GM19025 (cell line): ENCODE measurements around the gene PACSIN2.
"Not testable (repeated sequence)": the region's sequence is repeated elsewhere in the genome, so short reads cannot be mapped to it uniquely, and the experiment has no call there.

Experiments used
- ATAC-seq: cut with Tn5 transposase; IDR thresholded peaks from one replicate; pipeline ENCODE4 v1.9.1; 2021; ENCODE audit warnings: mild to moderate bottlenecking, low read depth, moderate library complexity; ENCODE audit not compliant: unreplicated experiment

PACSIN2 gene

DNA sequence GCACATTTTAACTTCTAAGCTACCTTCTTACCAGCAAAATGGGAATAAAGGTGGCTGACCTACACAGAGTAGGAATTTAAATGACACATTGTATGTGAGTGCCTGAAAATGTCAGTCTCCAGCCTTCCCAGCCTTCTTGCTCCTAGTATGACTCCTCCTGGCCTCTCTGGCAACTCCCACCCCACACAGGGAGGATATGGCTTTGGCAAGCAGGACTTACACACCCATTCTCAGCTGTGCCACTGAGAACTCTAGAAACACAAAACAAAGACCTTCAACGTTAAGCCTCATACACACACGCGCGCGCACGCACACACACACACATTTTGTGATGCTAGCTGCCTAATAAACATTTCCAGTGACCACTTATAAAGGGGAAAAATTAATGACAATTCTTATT, 65.8 kb downstream of the PACSIN2 start:
- ATAC-seq: no peak

DNA sequence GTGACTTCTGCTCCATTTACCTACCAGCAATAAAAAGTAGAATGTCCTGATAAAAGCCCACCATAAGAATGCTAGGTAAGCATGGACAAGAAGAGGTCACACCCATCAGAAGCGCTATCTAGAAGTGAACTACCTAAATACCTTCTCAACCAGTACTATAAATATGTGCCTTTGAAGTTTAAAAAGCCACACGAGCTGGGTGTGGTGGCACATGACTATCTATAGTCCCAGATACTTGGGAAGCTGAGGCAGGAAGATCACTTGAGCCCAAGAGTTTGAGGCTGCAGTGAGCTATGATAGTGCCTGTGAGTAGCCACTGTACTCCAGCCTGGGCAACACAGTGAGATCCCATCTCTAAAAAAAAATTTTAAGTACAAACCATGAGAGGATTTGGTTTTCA, 66.7 kb downstream of the PACSIN2 start:
- no peak for ATAC-seq

DNA sequence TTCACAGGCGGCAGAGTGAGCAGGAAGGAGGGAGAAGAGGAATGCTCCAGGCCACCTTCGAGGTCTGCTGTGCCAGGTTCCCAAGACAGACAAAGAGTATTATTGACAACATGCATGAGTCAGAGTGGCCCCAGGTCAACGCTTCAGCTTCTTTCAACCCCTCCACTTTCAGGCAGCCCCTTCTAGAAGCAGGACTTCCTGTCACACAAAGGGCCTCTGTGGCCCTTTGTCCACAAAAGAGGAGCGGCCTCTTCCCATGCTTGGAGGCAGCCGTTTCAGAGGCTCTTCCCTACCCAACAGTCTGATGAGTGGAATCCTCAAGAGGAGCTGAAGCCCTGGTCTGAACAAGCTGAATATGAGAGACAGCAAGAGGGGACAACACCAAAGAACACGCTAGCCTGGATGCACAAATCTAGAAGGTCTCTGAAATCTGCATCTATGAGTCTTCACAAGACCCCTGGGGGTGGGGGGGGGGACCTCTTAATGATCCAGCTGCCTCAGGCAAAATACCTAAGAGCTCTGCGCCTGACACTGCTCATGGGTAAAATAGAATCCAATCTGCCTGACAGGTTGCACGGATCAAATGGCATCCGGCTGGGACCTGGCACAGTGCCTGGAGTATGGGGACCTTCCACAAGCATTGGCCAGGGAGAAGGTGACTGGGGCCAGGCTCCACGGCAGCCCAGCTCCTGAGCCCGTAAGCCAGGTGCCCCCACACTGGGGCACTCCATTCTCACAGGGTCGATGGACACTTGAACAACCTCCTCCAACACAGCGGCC, 67.5 kb downstream of the PACSIN2 start:
- ATAC-seq: no peak

DNA sequence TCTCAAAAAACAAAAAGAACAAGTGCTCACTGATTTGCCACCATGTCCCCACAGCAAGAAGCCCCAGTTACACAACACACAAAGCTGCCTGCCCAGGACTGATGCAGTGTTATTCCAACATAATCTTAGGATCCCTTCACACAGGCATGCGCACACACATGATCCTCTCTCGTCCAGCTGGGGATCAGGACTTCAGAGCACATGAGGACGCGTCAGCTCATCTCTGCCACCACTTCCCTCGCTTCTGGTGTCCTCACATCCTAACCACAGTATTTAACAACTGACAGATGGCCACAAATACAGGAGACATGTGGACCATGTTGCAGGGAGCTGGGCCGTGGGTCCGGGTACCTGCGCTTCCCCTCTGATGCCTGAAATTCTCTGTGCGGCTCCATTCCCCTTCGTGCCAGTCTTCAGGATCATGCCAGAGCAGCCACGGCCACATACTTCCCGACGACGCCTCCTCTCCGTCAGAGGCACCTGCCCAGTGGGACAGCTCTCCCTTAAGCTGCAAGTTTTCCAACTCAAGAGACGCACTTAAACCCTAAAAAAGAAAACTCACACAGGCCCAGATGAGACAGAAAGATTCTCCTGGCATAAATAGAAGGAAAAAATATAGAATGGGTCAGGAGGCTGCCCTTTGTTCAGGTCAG, 68.3 kb downstream of the PACSIN2 start:
- no peak for ATAC-seq

DNA sequence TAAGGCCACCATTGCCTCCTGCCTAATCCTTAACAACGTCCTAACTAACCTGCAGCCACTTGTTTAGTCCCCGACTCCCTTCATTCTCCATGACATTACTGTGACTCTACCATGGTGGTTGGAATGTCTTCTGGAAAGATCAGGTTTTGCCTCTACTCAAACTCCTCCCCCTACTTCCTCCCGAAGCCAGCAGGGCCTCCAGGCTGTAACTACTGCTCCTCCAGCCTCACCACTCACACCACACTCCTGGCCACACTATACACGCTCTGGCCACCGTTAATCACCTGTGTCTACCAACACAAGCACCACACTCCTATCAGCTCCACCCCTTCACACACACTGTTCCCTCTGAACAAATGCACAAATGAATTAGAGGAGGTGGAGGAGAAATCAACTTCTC, 69.2 kb downstream of the PACSIN2 start:
- no peak for ATAC-seq

DNA sequence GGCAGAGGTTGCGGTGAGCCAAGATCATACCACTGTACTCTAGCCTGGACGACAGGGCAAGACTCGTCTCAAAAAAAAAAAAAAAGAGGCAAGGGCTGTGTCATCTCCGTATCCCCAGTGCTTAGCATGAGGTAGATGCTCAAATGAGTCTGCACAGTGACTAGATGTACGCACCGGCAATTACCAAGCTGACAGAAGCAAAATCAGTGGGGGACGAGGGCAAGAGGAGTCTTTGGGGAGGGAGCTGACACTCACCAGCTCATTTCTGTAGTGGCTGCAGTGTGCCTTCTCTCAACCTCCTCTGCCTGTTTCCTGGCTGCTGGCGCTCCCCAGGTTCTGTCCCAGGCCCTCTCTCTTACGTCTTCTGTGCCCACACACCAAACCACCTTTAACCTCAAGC, 69.9 kb downstream of the PACSIN2 start:
- no peak for ATAC-seq

DNA sequence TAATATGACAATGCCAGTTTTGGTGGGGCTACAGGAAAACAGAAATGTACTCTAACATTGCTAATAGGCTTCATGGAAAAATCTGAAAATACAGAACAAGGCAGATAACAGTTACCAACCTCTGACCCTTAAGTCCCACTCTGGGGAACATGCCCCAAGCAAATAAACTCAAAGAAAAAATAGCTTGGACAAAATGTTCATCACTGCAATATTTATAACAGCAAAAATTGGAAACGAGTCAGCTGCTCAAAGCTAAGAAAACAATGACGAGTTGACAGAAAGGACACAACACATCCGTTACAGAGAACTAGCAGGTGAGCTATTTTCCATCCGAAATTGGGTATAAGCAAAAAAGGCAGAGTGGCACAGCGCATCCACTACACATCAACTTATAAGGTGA, 70.5 kb downstream of the PACSIN2 start:
- no peak for ATAC-seq

DNA sequence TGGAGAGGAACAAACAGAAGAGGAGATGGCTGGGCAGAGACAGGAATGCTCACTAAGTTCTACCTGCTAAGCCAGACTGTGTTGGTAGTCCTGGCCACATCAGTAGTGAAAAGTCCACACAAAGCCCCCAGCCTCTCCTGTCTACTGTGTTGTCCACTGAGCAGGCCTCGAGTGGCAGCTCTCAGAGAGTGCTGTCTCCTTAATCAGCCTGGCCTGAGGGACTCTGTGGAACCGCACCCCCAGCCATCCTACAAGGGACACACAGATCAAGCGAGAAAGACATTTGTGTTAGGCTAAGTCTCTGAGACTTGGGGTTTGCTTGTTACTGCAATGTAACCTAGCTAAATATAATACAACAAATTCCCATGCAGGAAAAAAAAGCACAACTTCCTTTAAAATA, 71.0 kb downstream of the PACSIN2 start:
- no peak for ATAC-seq

DNA sequence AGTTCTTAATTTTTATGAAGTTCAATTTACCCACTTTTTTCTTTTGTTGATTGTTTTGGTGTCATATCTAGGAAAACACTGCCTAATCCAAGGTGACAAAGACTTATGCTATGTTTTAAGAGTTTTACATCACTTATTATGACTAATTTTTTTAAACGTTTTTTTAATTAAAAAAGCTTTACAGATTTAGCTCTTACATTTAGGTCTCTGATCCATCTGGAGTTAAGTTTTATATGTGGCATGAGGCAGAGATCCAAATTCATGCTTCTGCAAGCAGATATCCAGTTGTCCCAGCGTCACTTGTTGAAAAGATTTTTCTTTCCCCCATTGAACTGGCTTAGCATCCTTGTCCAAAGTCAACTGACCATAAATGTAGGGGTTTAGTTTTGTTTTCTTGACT, 72.6 kb downstream of the PACSIN2 start:
- no peak for ATAC-seq

DNA sequence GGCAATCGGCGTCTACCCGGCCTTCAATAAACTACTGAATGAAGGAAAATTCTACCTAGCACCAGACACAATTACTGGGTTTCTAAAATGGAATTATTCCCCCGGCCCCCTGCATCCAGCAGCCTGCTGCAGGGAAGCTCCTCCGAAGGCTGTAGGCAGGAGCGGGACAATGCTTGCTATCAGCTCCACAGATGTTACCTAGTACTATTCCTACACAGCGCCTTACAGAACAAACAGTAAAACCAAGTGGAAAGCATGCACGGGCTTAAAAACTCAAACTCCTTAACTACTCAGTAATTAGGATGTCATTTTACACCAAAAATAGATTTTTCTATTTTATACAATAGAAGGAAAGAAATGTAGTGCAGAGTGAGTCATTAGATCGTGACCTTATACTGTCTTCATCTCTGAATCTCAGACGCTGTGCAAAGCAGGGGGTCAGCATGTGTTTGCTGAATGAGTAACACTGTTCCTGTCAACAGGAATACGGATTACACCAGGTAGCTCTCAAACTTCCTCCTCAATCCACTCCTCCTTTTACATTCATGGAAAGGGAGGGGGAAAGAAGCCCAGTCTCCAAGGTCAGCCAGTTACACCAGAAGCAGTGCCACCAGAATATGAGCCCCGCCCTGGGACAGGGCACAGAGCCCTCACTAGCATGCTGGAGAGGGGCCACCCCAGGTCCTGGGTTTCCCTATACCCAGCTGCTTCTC, 74.9 kb downstream of the PACSIN2 start:
- ATAC-seq: no peak

DNA sequence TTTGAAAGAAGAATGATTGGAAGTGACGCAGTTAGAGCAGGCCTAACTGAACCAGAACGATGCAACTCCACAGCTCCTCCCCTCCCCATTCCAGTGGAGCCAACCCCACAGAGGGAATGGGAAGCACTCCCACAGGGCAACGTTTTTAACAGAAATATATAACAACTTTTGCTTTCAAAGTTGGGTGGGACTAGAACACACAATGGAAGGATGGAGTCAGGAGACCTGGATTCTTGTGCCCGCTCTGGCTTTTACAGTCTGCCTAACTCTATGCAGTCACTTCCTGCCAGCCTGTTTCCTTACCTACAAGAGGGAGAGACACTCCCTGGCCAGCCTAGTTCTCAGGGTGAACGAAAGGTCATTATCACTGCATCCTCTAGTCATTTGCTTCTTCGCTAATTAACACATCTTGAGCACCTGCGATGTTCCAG, 75.5 kb downstream of the PACSIN2 start:
- ATAC-seq: no peak

DNA sequence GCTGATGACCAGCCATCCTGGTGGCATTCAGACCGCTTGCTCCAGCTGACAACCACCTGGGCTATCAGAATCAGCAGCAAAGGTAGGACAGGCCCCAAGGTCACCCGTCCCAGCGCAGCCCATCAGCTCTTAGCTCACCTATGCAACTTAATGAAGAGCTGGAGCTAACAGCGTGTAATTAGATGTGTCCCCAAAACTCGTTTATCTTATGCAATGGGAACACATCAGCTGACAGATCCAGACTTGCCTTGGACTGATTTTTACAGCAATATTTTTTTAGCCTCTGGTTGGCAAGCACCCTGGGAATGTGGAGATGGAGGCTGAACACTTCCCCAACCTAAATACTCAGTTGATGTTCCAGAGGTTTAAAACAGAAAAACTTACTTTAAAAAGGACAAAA, 76.0 kb downstream of the PACSIN2 start:
- ATAC-seq: no peak

DNA sequence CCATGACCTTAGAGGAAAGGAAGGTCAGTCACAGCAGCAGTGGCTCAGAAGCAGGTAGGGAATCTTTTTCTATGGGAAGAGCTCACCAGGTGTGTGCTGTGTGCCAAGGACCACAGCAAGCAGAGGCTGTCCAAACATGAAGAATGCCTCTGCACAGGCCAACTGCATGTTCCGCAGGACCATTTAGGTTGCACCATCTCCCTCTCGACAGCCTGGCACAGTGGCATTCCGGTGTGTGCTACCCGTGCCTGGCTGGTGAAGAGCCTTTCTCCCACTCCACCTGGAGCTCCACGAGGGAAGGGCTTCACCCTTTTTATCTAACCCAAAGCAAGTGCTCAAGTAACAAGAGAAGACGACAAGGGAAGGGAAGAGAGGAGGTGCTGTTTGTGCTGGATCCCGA, 76.5 kb downstream of the PACSIN2 start:
- ATAC-seq: no peak

DNA sequence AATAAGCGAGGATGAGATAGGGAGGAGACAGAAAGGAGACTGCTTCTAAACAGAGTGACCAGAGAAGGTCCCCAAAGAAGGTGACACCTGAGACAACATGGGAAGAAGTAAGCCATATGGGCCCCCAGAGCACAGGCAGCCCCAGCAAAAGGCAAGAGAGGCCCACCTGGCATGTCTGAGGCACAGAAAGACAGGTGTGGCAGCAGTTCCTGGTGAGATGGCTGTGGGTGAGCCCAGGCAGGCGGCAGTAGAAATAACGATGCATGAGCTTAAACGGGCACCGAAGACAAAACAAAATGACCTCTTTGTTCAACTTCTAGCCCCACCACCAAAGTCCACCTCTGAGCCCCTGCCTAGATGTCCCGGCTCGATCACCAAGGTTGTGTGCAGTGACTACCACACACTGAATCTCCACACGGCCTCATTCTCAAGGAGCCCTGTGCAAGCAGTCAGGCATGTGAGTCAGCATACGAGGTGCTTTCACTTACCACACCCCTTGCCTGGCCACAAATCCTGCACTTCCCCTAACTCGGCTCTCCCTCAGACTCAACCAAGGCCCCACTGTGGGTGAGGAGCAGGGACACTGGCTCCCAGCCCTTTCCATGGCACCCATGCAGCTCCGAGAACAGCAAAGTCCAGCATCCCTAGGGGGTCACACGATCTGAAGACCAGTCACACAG, 77.6 kb downstream of the PACSIN2 start:
- no peak for ATAC-seq

DNA sequence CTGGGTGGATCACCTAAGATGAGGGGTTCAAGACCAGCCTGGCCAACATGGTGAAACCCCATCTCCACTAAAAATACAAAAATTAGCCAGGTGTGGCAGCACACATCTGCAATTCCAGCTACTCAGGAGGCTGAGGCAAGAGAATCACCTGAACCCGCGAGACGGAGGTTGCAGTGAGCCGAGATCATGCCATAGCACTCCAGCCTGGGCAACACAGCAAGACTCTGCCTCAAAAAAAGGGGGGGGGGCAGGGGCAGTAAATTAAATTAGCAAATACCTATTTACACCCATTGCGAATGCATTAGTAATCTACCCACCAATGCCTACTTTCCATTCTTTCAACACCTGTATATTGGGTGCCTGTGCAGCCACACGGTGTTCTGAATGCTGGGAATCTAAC, 78.3 kb downstream of the PACSIN2 start:
- not testable (repeated sequence) for ATAC-seq

DNA sequence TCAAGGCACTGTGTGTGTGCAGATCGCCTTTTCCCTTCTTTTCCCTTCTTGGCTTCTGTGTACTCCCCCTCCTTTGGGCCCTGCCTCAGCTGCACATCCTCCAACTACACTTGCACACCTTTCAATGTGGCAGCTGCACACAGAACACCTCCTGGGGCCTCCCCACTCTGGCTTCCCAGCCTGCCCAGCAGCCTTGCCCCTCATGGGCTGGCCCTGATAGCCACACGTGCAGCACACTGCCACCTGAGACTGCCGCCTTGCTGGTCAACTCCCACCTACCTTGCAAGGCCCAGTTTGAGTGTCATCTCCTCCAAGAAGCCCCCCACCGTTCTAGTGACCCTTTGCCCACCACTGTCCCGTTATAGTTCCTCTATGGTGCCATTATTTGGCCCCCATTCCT, 80.6 kb downstream of the PACSIN2 start:
- ATAC-seq: no peak

DNA sequence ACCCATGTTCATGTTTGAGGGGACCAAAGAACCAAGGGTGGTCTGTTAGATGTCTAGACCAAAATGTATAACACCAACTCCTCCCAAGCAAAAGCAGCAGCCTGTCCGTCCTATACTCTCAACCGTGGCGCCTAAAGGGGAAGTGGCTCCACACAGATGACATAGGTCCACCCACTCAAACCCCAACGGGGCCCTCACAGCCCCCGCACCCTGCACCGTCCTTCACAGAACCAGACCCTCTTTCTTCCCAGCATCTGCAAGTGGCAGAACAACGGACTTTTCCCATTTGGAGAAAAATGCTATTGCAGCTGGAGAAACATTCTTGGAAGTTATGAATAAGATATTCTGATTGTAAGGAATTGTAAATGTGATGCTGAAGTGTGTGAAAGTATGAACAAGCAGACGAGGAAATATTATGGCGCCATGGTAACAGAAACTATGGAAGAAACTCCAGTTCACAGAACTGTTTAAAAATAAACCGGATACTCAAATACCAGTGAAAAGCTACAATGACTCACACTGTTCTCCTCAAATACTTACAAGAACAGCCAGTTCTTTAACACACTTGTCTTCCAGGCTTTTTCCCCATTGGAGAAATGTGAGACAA, 81.4 kb downstream of the PACSIN2 start:
- peak; percentile 41 for ATAC-seq

DNA sequence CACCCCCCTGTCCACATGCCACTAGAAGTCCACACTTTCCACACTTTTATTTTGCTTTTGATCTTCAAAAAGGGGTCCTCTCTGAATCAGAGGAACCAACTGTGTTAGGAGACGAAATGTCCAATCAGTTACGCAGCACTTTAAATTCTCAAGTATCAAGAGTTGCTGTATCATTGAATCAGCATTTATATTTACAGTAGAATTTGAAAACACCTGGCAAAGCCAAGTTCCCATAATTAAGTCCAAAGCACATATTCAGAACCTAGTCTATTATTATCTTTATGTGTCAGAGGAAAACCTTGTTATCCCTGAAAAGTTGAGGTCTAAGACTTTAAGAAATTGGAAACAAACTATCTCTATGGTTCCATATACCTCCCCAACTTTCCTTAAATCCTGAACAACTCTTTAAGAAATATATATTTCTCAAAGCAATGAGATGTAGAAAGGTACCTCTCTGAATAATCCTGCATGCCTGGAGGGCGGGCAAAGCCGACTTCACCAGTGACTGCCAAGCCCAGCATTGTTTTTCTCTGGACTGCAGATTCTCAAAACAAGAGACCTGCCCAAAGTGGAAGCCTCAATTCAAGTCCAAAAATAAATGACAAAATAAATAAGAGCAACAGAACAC, 82.0 kb downstream of the PACSIN2 start:
- no peak for ATAC-seq

DNA sequence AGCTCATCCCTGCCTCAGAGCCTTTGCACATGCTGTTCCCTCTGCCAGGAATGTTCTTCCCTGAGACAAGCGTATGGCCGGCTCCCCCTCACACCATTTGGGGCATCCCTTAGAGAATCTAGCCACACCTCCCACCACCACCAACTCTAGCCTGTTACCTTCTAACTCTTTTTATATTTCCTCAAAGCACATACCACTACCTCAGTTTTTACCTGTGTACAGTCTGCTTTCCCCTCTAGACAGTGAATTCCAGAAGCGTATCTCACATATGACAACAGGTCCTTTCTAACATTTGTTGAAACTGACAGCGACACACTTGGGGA, 82.8 kb downstream of the PACSIN2 start:
- no peak for ATAC-seq

DNA sequence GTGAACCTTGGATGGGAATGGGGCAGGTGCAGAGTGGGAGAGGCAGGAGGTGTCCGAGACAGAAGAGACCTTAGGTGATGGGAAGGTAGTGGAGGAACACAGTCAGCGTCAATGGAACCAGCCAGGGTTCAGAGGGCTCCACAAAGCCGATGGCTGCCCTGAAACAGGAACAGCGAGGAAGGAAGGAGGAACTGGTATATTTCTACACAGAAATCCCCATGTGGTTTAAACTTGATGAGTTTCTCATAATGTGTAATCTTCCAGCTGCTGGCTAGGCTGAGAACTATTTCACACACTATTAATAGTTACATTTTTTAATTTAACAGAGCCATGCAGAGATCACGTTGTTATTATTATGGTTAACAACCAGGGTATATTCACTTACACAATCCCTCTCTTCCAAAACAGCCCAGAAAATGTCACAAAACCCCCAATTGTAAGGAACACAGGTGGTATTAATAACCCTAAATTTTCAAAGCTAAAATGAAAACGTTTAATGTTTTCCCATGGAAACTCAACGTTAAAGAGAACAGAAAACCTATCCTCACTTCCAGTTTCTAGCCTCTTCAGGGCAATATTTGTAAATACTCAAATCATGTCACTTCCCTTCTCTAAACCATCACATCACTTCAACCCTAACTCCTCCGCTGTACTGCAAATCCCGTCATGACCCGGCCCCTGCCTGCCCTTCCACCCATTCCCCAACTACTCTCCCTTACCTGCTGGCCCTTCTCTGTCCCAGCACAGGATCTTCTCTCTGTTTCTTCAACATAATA, 83.3 kb downstream of the PACSIN2 start:
- ATAC-seq: peak; percentile 42
